Muscle layer of duodenum (tissue), 2 donors: Measurements from ENCODE around the gene ABHD18.
"Not testable (repeated sequence)": the region's sequence is repeated elsewhere in the genome, so short reads cannot be mapped to it uniquely, and the experiment has no call there.

Experiments used
- H3K27ac ChIP-seq: one replicate; pipeline ENCODE4 v1.7.0; 2013; ENCODE audit warnings: mild to moderate bottlenecking, low read length
- H3K27me3 ChIP-seq: one replicate; pipeline ENCODE4 v1.7.0; 2013; ENCODE audit warnings: low read depth, mild to moderate bottlenecking, control low read depth, low read length
- H3K36me3 ChIP-seq, 2 donors: one replicate each; pipeline ENCODE4 v1.7.0; 2013; ENCODE audit warnings: low read length in 2 of 2, control low read depth in 1 of 2, mild to moderate bottlenecking in 1 of 2; ENCODE audit not compliant: insufficient read depth in 2 of 2, control insufficient read depth in 1 of 2
- H3K4me1 ChIP-seq, 2 donors: one replicate each; pipeline ENCODE4 v1.7.0; 2013; ENCODE audit warnings: low read length in 2 of 2, mild to moderate bottlenecking in 2 of 2, control low read depth in 1 of 2, moderate library complexity in 1 of 2; ENCODE audit not compliant: insufficient read depth in 2 of 2, control insufficient read depth in 1 of 2
- H3K4me3 ChIP-seq, 2 donors: one replicate each; pipeline ENCODE4 v1.7.0; 2013; ENCODE audit warnings: low read length in 2 of 2, low read depth in 1 of 2, mild to moderate bottlenecking in 1 of 2
- H3K9me3 ChIP-seq, 2 donors: one replicate each; pipeline ENCODE4 v1.7.0; 2013; ENCODE audit warnings: low read length in 2 of 2, control low read depth in 1 of 2, mild to moderate bottlenecking in 1 of 2; ENCODE audit not compliant: control insufficient read depth in 1 of 2
- donor health status: healthy.

The ABHD18 gene

DNA sequence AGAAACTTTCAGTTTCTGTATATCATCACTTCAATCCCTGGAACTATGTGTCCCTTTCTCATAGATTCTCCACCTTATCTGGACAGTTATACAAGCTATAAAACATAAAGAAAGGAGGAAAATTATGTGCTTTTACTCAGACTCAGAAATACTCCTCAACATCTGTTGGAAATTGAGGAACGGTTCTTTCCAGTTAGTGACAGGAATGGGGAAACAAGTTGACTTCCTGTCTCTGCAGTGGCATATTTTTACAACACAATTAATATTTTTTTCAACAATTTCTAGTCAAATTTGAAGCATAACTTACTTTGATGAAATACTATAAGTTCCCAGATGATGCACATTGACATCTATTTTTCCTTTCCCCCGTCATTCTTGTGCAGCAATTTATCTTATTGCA lies 27.9 kb downstream of the ABHD18 start:
- Histone ChIP-seq H3K4me1 (no peaks in the 10 kb centered on the region), H3K27me3 (no peaks in the 10 kb centered on the region), H3K9me3 (peaks cover 0 to 6% of the 10 kb centered on the region in 2 donors), H3K4me3 (no peak overlapping the region), H3K36me3 (peaks cover 0 to 11% of the 10 kb centered on the region in 2 donors), H3K27ac (no peak overlapping the region)

DNA sequence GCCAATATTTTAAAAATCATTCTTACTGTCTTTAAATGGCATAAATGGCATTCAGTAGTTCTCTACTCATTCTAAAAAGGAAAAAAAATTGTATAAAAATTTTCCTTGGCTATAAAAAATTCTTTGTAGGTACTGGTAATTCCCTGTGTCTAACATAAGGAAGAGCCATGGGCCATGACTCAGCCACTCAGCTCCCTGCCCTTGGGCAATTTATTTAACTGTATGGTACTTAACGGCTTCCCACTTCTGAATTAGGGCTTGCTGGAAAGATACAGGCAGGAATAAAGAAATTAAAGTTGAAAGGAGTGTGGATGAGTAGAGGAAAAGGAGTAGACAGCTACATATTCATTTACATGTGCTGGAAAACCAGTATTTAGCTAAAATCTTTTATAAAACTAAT lies 30.6 kb downstream of the ABHD18 start:
- H3K36me3 ChIP-seq: peaks cover 0 to 20% of the 10 kb centered on the region in 2 donors
- no peaks in the 10 kb centered on the region for H3K4me1 ChIP-seq
- H3K27me3 ChIP-seq: no peaks in the 10 kb centered on the region

DNA sequence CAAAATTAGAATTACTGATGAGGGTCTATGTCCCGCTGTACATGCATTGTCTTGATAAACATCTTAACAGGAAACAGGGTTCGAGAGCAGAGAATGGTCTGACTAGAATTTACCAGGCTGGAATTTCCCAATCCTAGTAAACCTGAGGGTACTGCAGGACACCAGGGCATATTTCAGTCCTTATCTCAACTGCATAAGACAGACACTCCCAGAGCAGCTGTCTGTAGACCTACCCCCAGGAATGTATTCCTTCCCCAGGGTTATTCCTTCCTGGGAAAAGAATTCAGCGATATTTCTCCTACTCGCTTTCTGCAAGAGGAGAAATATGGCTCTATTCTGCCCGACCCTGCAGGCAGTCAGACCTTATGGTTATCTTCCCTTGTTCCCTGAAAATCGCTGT lies 31.3 kb downstream of the ABHD18 start:
- H3K4me1 ChIP-seq, H3K9me3 ChIP-seq, H3K27ac ChIP-seq, H3K4me3 ChIP-seq, H3K27me3 ChIP-seq: not testable (repeated sequence)
- peaks cover 0 to 15% of the 10 kb centered on the region in 2 donors for H3K36me3 ChIP-seq

More for the DNA sequence above, 30.6 kb downstream of the ABHD18 start:
- Histone ChIP-seq H3K27ac (no peak overlapping the region), H3K9me3 (peaks cover 0 to 6% of the 10 kb centered on the region in 2 donors), H3K4me3 (no peak overlapping the region)

DNA sequence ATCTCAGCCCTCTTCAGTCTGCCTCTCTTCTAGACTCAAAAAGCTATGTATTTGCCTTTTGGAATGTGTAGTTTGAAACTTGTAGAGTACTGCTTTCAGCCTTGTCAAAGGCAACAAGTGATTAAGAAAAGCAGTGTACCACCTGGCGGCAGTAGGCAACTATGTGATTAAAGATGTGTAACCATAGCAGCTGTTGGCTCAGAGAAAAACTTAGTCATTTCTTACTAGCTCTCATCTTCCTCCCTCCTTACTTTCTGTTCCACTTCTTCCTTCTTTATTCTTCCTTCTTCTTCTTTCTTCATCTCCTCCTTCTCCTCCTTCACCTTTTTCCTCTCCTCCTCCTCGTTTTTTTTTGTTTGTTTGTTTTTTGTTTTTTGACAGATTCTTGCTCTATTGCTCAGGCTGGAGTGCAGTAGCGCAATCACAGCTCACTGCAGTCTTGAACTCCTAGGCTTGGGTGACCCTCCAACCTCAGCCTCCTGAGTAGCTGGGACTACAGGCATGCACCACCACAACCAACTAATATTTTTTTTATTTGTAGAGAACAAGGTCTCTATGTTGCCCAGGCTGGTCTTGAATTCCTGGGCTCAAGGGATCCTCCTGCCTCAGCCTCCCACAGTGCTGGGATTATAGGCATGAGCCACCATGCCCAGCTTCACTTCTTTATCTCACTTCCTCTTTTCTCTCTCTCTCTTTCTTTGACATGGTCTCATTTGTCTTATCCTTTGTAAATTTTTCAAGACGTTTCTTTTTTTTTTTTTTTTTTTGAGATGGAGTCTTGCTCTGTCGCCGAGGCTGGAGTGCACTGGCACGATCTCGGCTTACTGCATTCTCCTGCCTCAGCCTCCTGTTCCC lies 32.6 kb downstream of the ABHD18 start:
- peaks cover 0 to 6% of the 10 kb centered on the region in 2 donors for H3K9me3 ChIP-seq
- no peak overlapping the region for H3K4me3 ChIP-seq
- no peaks in the 10 kb centered on the region for H3K4me1 ChIP-seq
- H3K27ac ChIP-seq: no peak overlapping the region
- H3K36me3 ChIP-seq: peaks cover 0 to 15% of the 10 kb centered on the region in 2 donors
- H3K27me3 ChIP-seq: no peaks in the 10 kb centered on the region

DNA sequence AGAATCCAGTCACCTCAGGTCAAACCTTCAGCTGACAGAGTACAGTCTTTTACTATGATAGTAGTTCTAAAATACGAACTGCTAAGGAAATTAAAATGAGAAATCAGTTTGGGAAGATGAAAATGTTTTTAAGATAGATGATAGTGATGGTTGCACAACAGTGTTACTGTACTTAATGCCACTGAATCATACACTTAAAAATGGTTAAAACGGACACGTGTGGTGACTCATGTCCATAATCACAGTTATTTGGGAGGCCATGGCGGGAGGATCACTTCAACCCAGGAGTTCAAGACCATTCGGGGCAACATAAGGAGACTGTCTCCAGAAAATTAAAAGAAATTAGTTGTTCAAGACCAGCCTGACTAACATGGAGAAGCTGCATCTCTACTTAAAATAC lies 41.4 kb downstream of the ABHD18 start:
- H3K27ac ChIP-seq: no peak overlapping the region
- H3K4me1 ChIP-seq: no peaks in the 10 kb centered on the region
- H3K4me3 ChIP-seq: no peak overlapping the region
- no peaks in the 10 kb centered on the region for H3K27me3 ChIP-seq
- H3K9me3 ChIP-seq: no peaks in the 10 kb centered on the region
- H3K36me3 ChIP-seq: peaks cover 0 to 4% of the 10 kb centered on the region in 2 donors

DNA sequence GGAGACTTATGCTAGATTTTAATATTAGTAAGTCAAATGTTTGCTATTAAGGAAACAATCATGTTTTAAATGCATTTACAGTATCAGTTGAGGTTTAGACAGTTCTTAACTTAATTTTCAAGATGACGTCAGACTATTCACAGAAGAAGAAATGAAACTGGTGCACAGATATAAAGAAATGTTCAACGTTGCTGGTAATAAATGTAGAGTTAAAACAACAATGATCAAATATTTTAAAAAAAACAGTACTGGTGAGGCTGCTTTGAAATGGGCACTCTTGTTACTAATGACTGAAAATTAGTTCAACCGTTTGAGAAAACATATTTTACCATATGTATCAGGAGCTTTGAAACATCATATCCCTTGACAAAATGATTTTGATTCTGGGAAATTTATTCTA lies 44.2 kb downstream of the ABHD18 start:
- no peak overlapping the region for H3K4me3 ChIP-seq
- no peaks in the 10 kb centered on the region for H3K9me3 ChIP-seq
- no peak overlapping the region for H3K27ac ChIP-seq
- no peaks in the 10 kb centered on the region for H3K4me1 ChIP-seq
- no peaks in the 10 kb centered on the region for H3K27me3 ChIP-seq
- H3K36me3 ChIP-seq: peaks cover 5 to 10% of the 10 kb centered on the region in 2 donors

DNA sequence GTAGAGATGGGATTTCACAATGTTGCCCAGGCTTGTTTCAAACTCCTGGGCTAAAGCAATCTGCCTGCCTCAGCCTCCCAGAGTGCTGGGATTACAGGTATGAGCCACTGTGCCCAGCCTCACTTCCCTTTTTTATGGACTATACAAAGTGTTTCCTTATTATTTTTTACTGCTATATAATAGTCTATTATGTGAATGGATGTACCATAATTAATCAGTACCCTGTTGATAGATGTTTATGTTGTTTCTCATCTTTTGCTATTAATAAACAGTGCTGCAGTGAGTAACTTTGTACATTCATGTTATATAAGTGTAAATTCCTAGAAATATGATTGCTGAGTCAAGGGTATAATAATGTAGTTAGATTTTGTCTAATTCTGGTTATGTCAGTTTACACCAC lies 60.1 kb downstream of the ABHD18 start:
- Histone ChIP-seq H3K4me1 (no peaks in the 10 kb centered on the region), H3K27me3 (no peaks in the 10 kb centered on the region), H3K4me3 (no peak overlapping the region), H3K27ac (no peak overlapping the region), H3K9me3 (no peaks in the 10 kb centered on the region), H3K36me3 (peaks cover 12 to 66% of the 10 kb centered on the region in 2 donors)

DNA sequence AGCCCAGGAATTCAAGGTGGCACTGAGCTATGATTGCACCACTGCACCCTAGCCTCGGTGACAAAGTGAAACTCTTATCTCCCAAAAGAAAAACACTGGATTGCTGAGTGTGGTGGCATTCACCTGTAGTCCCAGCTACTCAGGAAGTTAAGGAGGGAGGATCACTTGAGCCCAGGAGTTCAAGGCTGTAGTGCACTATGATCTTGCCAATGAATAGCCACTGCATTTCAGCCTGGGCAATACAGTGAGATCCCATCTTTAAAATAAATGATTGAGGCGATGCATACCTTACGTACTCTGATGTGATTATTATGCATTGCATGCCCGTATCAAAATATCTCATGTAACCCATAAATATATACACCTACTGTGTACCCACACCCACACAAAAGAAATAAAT lies 64.7 kb downstream of the ABHD18 start:
- no peaks in the 10 kb centered on the region for H3K4me1 ChIP-seq
- H3K36me3 ChIP-seq: peaks cover 15 to 32% of the 10 kb centered on the region in 2 donors
- no peaks in the 10 kb centered on the region for H3K9me3 ChIP-seq
- no peak overlapping the region for H3K4me3 ChIP-seq
- H3K27ac ChIP-seq: no peak overlapping the region
- no peaks in the 10 kb centered on the region for H3K27me3 ChIP-seq

DNA sequence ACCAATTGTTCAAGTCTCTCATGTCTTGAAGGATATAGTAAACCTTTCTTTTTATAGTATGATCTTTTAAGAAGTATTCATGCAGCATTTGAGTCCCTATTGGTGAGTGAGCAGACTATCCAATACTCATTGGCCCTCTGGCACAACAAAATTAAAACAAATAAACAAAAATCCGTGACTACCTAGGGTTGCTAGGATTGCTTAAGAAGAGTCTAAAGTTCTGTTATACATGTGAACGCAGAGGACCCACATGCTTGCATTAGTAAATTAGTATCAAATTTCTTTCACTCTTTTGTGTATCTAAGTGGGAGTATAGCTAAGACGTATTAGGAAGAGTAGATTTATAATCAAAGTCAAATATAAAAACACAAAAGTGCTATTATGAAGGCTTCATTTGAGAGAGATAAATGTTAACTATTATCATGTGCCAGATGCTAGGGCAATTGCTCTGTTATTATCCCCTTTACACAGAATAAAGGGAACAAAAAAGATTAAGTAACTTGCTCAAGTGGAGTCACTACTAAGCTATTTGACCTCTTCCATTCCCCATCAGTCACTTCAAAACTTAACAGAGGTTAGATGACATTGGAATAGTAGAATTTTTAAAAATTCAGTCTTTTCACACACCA lies 66.7 kb downstream of the ABHD18 start:
- no peak overlapping the region for H3K4me3 ChIP-seq
- H3K9me3 ChIP-seq: no peaks in the 10 kb centered on the region
- no peaks in the 10 kb centered on the region for H3K27me3 ChIP-seq
- no peak overlapping the region for H3K27ac ChIP-seq
- no peaks in the 10 kb centered on the region for H3K4me1 ChIP-seq
- H3K36me3 ChIP-seq: peaks cover 15 to 23% of the 10 kb centered on the region in 2 donors

DNA sequence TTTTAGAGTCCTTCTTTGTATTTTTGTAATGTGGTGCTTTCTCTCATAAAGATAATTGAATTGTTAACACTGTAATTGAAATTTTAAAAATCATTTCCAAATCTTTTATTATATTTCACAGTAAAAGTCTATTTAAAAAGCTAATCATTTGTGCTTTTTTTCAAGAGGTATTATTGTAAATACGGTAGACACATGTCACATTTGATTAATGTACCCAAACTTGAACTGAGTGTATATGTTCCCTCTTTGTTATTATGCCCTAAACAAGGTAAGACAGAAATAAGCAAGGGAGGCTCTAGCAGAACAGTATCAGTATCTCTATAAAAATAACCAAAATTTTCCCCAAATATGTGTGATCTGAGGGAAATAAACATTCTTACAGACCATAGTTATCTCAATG lies 74.4 kb downstream of the ABHD18 start:
- H3K4me3 ChIP-seq: no peak overlapping the region
- no peaks in the 10 kb centered on the region for H3K36me3 ChIP-seq
- H3K4me1 ChIP-seq: no peaks in the 10 kb centered on the region
- no peak overlapping the region for H3K27ac ChIP-seq
- H3K27me3 ChIP-seq: no peaks in the 10 kb centered on the region
- H3K9me3 ChIP-seq: no peaks in the 10 kb centered on the region

DNA sequence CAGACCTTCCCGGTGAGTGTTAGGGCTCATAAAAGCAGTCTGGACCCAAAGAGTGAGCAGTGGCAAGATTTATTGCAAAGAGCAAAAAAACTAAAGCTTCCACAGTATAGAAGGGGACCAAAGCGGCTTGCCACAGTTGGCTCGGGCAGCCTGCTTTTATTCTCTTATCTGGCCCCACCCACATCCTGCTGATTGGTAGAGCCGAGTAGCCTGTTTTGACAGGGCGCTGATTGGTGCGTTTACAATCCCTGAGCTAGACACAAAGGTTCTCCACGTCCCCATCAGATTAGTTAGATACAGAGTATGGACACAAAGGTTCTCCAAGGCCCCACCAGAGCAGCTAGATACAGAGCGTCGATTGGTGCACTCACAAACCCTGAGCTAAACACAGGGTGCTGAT lies 81.8 kb downstream of the ABHD18 start:
- H3K9me3 ChIP-seq, H3K27me3 ChIP-seq, H3K36me3 ChIP-seq, H3K27ac ChIP-seq, H3K4me3 ChIP-seq, H3K4me1 ChIP-seq: not testable (repeated sequence)
